ENCODE results near the gene RABEP2. TPM values are rescaled to one million over a fixed set of nuclear protein-coding genes. Genes with fewer than 3 reads are reported as not detected.

Gene RABEP2
- total and polyA plus RNA-seq, 12 donors, result 1.4 to 121 (median 47.7) TPM

GRCh38 chr16:28877655-28878000 lies 47.4 kb downstream of the RABEP2 start:
- TF ChIP-seq POLR2A (IDR thresholded peaks at IDR 0.05), result no peak
- TF ChIP-seq CTCF (IDR thresholded peaks at IDR 0.05), result no peak
- Histone ChIP-seq H3K9me3 (replicated peaks in 1 of 3) (no peaks in the 10 kb centered on the region), H3K27ac (no peak overlapping the region), H3K4me3 (no peak overlapping the region), H3K36me3 (replicated peaks in 1 of 2) (peaks cover 0 to 3% of the 10 kb centered on the region in 2 donors), H3K27me3 (no peaks in the 10 kb centered on the region), H3K4me1 (replicated peaks in 1 of 2) (peaks cover 9 to 11% of the 10 kb centered on the region in 2 donors)
- intact Hi-C loops (cut with DNase I), result loop anchor here in 1 of 2 donors (5.0 kb wide), 1 partner anchor 60 kb away; no protein-coding TSS in a partner anchor
- 46 to 63% (median 54%) methylated on average over 2 of the region's 2 CpGs; no CpG with 5 or more reads in 1 of the 4 donors for WGBS, 4 donors
- no peak for DNase-seq

GRCh38 chr16:28876973-28877654 lies 47.9 kb downstream of the RABEP2 start:
- no peak for DNase-seq
- Histone ChIP-seq H3K27ac (no peak overlapping the region), H3K36me3 (replicated peaks in 1 of 2) (peaks cover 0 to 8% of the 10 kb centered on the region in 2 donors), H3K27me3 (no peaks in the 10 kb centered on the region), H3K4me1 (replicated peaks in 1 of 2) (peaks cover 9 to 11% of the 10 kb centered on the region in 2 donors), H3K4me3 (no peak overlapping the region), H3K9me3 (replicated peaks in 1 of 3) (no peaks in the 10 kb centered on the region)
- intact Hi-C loops (cut with DNase I), result loop anchor here in 1 of 2 donors (5.0 kb wide), 1 partner anchor 60 kb away; no protein-coding TSS in a partner anchor
- 52 to 57% (median 56%) methylated on average over 10 to 12 of the region's 12 CpGs for WGBS, 4 donors
- TF ChIP-seq POLR2A (IDR thresholded peaks at IDR 0.05) (no peak), CTCF (IDR thresholded peaks at IDR 0.05) (no peak)

- Histone ChIP-seq H3K9me3 (replicated peaks in 1 of 3) (no peaks in the 10 kb centered on the region), H3K4me3 (no peak overlapping the region), H3K27me3 (no peaks in the 10 kb centered on the region), H3K27ac (no peak overlapping the region), H3K4me1 (replicated peaks in 1 of 2) (peaks cover 9 to 11% of the 10 kb centered on the region in 2 donors), H3K36me3 (replicated peaks in 1 of 2) (peaks cover 0 to 16% of the 10 kb centered on the region in 2 donors)
- no peak for TF ChIP-seq POLR2A (IDR thresholded peaks at IDR 0.05)
- TF ChIP-seq CTCF (IDR thresholded peaks at IDR 0.05), result no peak
- DNase-seq, result no peak
- WGBS, 4 donors, result 59 to 81% (median 70%) methylated on average over 8 to 17 of the region's 17 CpGs
- intact Hi-C loops (cut with DNase I), result loop anchor here in 1 of 2 donors (5.0 kb wide), 1 partner anchor 61 kb away; no protein-coding TSS in a partner anchor
Observed at GRCh38 chr16:28876019-28876659, 48.9 kb downstream of the RABEP2 start.

- intact Hi-C loops (cut with DNase I), result loop anchor here in 1 of 2 donors (5.0 kb wide), 1 partner anchor 62 kb away; no protein-coding TSS in a partner anchor
- no peak overlapping the region for H3K4me3 ChIP-seq
- H3K36me3 ChIP-seq (replicated peaks in 1 of 2), result peaks cover 0 to 24% of the 10 kb centered on the region in 2 donors
- TF ChIP-seq POLR2A (IDR thresholded peaks at IDR 0.05), result no peak
- no peak for TF ChIP-seq CTCF (IDR thresholded peaks at IDR 0.05)
- no peaks in the 10 kb centered on the region for H3K9me3 ChIP-seq (replicated peaks in 1 of 3)
- no peak overlapping the region for H3K27ac ChIP-seq
- DNase-seq, result no peak
- H3K27me3 ChIP-seq, result no peaks in the 10 kb centered on the region
- 56 to 61% (median 59%) methylated on average over 10 to 13 of the region's 13 CpGs for WGBS, 4 donors
- peaks cover 9 to 10% of the 10 kb centered on the region in 2 donors for H3K4me1 ChIP-seq (replicated peaks in 1 of 2)
Observed at GRCh38 chr16:28875134-28876018, 49.7 kb downstream of the RABEP2 start.
